Mucosa of descending colon (tissue), 3 donors: ENCODE measurements around the gene KPNA4. TPM values are rescaled to one million over a fixed set of nuclear protein-coding genes. Genes with fewer than 3 reads are reported as not detected.

Source experiments
- ATAC-seq: fragments of 200-7000 bp; cut with Tn5 transposase; one replicate; pipeline ENCODE4 v1.9.1; 2020; ENCODE audit warnings: mild to moderate bottlenecking, moderate library complexity
- DNase-seq, 3 donors: peaks; one replicate each; pipeline ENCODE4 v3.0.0-alpha.2; 2020
- H3K36me3 ChIP-seq: fragments of 200-600 bp; one replicate; pipeline ENCODE4 v1.8.0; 2021; ENCODE audit warnings: low read depth, mild to moderate bottlenecking
- H3K4me1 ChIP-seq: fragments of 200-600 bp; one replicate; pipeline ENCODE4 v1.8.0; 2021; ENCODE audit warnings: low read depth, mild to moderate bottlenecking
- H3K4me3 ChIP-seq: fragments of 200-600 bp; one replicate; pipeline ENCODE4 v1.8.0; 2021; ENCODE audit warnings: mild to moderate bottlenecking
- H3K9me3 ChIP-seq: fragments of 200-600 bp; one replicate; pipeline ENCODE4 v1.8.0; 2021; ENCODE audit warnings: mild to moderate bottlenecking
- intact Hi-C, 2 donors: fragments of 100-400 bp; cut with DNase I in 1 of 2; cut with micrococcal nuclease in 1 of 2; formaldehyde crosslinking; loops; one replicate each; pipeline versions ENCODE4 v1.11.0 to v1.11.1; 2022; cut with DNase I, micrococcal nuclease
- long read RNA-seq, 2 donors: library from polyadenylated mRNA; unstranded; transcript quantifications; one replicate each; pipeline ENCODE4 v2.0.0, GENCODE V29; 2019 to 2021
- total RNA-seq, 3 donors: library from RNA; stranded (reverse); fragmentation: NEBNext Ultra II Directional in 2 of 3; extraction: Animal tissue kit (Norgen Biotek cat#: 25700) in 2 of 3; gene quantifications; one replicate each; pipeline versions ENCODE4 v1.2.1 to v1.2.4, GENCODE V29; 2021 to 2023
- TF ChIP-seq, protein P1 (sequence below): fragments of 200-600 bp; IDR thresholded peaks from one replicate; pipeline ENCODE4 v1.8.0; 2022; ENCODE audit warnings: antibody characterized with exemption, mild to moderate bottlenecking
- donor health status: DM: no; HTN: no; CAD: no; lungs with moderate emphysema.
- donor health status: DM: no; HTN: no; CAD: no.
- donor health status: DM: no; HTN: yes; CAD: no.

Gene KPNA4, protein sequence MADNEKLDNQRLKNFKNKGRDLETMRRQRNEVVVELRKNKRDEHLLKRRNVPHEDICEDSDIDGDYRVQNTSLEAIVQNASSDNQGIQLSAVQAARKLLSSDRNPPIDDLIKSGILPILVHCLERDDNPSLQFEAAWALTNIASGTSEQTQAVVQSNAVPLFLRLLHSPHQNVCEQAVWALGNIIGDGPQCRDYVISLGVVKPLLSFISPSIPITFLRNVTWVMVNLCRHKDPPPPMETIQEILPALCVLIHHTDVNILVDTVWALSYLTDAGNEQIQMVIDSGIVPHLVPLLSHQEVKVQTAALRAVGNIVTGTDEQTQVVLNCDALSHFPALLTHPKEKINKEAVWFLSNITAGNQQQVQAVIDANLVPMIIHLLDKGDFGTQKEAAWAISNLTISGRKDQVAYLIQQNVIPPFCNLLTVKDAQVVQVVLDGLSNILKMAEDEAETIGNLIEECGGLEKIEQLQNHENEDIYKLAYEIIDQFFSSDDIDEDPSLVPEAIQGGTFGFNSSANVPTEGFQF
- total RNA-seq, result 10 to 100 TPM; 46.2 to 91.0 (median 48.1) TPM
- long read RNA-seq, donor 1, full-length matches to known transcripts, result 81 of 91 reads
- long read RNA-seq, donor 1, partial matches to known transcripts, result 4 of 91 reads
- long read RNA-seq, donor 1, other reads (novel, unspliced or antisense), result 6 of 91 reads
- long read RNA-seq, donor 2, full-length matches to known transcripts, result 2 of 10 reads
- long read RNA-seq, donor 2, partial matches to known transcripts, result 4 of 10 reads
- long read RNA-seq, donor 2, other reads (novel, unspliced or antisense), result 4 of 10 reads

DNA sequence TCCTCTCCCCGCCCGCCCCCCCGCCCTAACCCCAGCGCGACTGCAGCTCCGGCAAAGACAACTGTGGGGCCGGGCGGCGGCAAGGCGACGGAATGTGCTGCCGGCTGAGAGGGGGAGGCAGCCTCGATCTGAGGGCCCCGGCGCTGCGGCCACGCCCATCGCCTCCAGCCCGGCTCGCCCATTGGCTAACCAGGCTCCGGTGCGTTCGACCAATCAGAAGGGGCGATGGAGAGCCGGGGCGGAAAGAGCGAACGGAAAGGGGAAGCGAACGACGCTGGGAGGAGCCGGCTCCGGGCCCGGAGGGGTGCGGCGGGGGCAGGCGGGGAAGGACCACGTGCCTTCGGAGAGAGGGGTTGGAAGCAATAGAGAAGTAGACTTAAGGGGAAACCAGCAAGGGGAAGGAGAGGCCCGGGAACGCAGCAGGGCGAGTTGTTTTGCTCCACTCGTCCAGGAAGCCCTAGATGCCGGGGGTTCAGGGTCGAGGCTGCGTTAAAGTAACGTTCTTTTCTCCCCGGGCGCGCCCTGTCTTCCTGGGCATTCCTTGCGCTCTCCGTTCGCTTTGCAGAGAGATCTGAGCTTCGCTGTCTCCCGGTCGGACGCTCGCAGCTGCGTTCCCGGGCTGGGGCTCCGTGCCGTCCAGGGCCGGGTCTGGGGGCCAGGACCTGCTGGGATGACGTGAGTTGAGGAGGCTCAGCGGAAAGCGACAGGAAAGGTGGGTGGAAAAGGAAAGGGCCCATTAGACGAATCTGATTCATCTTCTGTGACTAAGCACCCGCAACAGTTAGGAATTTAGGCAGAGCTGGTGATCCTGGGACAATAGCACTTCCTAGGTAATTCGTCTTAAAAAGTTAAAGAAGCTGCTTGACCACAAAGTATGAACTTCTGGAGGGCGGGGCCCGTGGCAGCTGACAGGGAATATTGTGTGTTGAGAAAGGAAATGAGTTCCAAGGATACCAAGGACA lies at the start of gene KPNA4:
KPNA4 (minus strand) TSS at position 130 of the 962 bp plus-strand sequence. CDS start 289 bp downstream, outside the sequence.
- DNase-seq, result peak; percentile 97 to 98 (median 98)
- Histone ChIP-seq H3K36me3 (no peaks in the 10 kb centered on the region), H3K4me1 (peaks cover 23% of the 10 kb centered on the region), H3K9me3 (no peaks in the 10 kb centered on the region), H3K4me3 (peak within 1 kb of the TSS; percentile 68)
- ATAC-seq, result peak; percentile 96
- intact Hi-C loops, result no loop called here
- TF ChIP-seq, protein P1, sequence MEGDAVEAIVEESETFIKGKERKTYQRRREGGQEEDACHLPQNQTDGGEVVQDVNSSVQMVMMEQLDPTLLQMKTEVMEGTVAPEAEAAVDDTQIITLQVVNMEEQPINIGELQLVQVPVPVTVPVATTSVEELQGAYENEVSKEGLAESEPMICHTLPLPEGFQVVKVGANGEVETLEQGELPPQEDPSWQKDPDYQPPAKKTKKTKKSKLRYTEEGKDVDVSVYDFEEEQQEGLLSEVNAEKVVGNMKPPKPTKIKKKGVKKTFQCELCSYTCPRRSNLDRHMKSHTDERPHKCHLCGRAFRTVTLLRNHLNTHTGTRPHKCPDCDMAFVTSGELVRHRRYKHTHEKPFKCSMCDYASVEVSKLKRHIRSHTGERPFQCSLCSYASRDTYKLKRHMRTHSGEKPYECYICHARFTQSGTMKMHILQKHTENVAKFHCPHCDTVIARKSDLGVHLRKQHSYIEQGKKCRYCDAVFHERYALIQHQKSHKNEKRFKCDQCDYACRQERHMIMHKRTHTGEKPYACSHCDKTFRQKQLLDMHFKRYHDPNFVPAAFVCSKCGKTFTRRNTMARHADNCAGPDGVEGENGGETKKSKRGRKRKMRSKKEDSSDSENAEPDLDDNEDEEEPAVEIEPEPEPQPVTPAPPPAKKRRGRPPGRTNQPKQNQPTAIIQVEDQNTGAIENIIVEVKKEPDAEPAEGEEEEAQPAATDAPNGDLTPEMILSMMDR, result no peak

DNA sequence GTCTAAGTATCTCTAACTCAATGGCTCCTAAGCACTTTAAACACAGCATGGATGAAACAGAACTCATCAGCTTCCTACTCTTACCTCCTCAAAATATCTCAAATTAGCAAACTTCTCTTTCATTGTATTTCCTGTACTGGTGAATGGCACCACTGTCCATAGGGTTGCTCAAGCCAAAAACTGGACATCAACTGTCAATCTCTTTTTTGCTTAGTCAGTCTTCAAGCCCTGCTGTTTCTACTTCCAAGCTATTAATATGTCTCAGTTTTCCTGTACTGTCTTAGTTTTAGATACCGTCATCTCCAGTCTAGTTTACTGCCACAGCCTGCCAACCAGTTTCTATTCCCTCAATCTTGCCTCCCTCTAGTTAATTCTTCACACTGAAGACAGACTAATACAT lies 48.3 kb upstream of the KPNA4 start:
- TF ChIP-seq, protein P1, result no peak

DNA sequence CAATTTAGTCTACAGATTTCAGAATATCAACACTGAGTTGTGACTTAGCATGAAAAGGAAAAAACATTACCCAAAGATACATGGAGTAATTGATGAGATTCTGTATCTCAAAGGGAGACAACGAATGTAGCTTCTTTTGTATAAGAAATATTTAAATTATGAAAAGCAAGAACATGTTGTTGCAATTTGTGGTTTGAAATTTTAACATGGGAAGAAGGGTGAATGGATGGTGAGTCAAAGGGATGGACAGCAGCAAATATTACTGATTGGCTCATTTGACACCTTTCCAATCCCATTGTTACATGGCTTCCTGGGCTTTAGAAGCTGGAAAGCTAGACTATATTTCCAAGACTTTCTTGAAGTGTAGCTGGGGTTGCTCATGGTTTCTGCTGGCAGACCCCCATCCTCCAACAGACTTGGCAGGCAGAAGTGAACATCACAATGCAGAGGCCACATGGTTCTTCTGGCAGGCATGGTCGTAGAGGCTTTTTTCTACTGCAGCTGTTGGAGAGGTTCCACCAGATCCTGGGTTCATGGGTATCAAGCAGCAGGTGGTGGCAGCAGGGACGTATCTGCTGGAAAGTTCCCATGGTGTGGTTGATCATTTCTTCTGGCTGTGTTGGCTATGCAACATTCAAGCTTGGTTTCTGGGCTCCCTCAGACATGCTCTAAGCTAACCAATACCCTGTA lies 47.2 kb upstream of the KPNA4 start:
- Histone ChIP-seq H3K9me3 (no peaks in the 10 kb centered on the region), H3K4me1 (no peaks in the 10 kb centered on the region), H3K4me3 (no peak overlapping the region), H3K36me3 (no peaks in the 10 kb centered on the region)
- no peak for ATAC-seq
- TF ChIP-seq, protein P1, result no peak
- DNase-seq, result no peak
- intact Hi-C loops, result no loop called here

More for the DNA sequence above, 48.3 kb upstream of the KPNA4 start:
- Histone ChIP-seq H3K36me3 (no peaks in the 10 kb centered on the region), H3K4me1 (no peaks in the 10 kb centered on the region), H3K4me3 (no peak overlapping the region), H3K9me3 (no peaks in the 10 kb centered on the region)
- ATAC-seq (no peak), DNase-seq (no peak)
- intact Hi-C loops, result no loop called here

DNA sequence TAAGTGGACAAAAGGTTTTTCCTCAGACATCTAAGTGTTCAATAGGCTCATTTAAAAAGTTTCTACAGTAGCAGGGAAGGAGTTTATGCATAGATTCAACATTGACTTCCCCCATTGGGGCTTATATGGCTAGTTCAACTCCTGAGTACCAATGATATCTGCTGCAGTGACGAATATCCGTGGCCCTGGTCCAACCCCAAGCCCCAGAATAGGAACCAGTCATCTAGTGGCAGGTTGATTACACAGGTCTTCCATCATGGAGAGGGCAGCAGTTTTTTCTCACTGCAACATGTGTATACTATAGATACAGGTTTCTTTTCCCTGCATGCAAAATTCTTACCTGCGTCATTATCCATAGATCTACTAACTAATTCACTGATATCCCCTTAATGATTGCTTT lies 45.8 kb upstream of the KPNA4 start:
- DNase-seq (no peak), ATAC-seq (no peak)
- Histone ChIP-seq H3K4me3 (no peak overlapping the region), H3K9me3 (no peaks in the 10 kb centered on the region), H3K36me3 (no peaks in the 10 kb centered on the region), H3K4me1 (no peaks in the 10 kb centered on the region)
- intact Hi-C loops, result no loop called here
- TF ChIP-seq, protein P1, result no peak
